CD4-positive, alpha-beta T cell treated with Interleukin-15 for 4 hours (primary cell): Measurements from ENCODE around the gene FKBP5.
"Not testable (repeated sequence)": the region's sequence is repeated elsewhere in the genome, so short reads cannot be mapped to it uniquely, and the experiment has no call there.

Source experiments
- DNase-seq: peaks from one replicate; pipeline ENCODE4 v3.0.0-alpha.2; 2020; ENCODE audit warnings: low spot score

The FKBP5 gene

GRCh38 chr6:35690006-35690405 is 1.3 kb upstream of the FKBP5 start:
- not testable (repeated sequence) for DNase-seq

GRCh38 chr6:35687658-35688604 is 784 bp downstream of the FKBP5 start:
- peak; percentile 47 for DNase-seq

GRCh38 chr6:35686873-35687555 is 1.7 kb downstream of the FKBP5 start:
- no peak for DNase-seq

GRCh38 chr6:35686436-35686835 is 2.3 kb downstream of the FKBP5 start:
- DNase-seq, result no peak

- DNase-seq, result no peak
These were observed 5.4 kb downstream of the FKBP5 start for GRCh38 chr6:35683267-35683666.

GRCh38 chr6:35681298-35681697 is 7.4 kb downstream of the FKBP5 start:
- no peak for DNase-seq

- no peak for DNase-seq
These were observed 9.3 kb downstream of the FKBP5 start for GRCh38 chr6:35679399-35679798.

- DNase-seq, result no peak
These were observed 9.9 kb downstream of the FKBP5 start for GRCh38 chr6:35678814-35679213.

- no peak for DNase-seq
These were observed 10.6 kb downstream of the FKBP5 start for GRCh38 chr6:35678021-35678654.

- DNase-seq, result no peak
These were observed 11.3 kb downstream of the FKBP5 start for GRCh38 chr6:35677456-35677855.

GRCh38 chr6:35675871-35676459 is 12.8 kb downstream of the FKBP5 start:
- no peak for DNase-seq

GRCh38 chr6:35674594-35674993 is 14.1 kb downstream of the FKBP5 start:
- DNase-seq, result no peak

GRCh38 chr6:35673755-35674154 is 15.0 kb downstream of the FKBP5 start:
- DNase-seq, result no peak

- not testable (repeated sequence) for DNase-seq
These were observed 15.4 kb downstream of the FKBP5 start for GRCh38 chr6:35673284-35673666.

GRCh38 chr6:35670453-35670852 is 18.3 kb downstream of the FKBP5 start:
- not testable (repeated sequence) for DNase-seq

GRCh38 chr6:35669451-35670045 is 19.2 kb downstream of the FKBP5 start:
- no peak for DNase-seq

- DNase-seq, result no peak
These were observed 19.8 kb downstream of the FKBP5 start for GRCh38 chr6:35668744-35669450.

GRCh38 chr6:35668096-35668495 is 20.6 kb downstream of the FKBP5 start:
- no peak for DNase-seq

GRCh38 chr6:35665573-35665972 is 23.1 kb downstream of the FKBP5 start:
- no peak for DNase-seq

- no peak for DNase-seq
These were observed 23.8 kb downstream of the FKBP5 start for GRCh38 chr6:35664945-35665344.
